Activated CD4-positive, alpha-beta T cell treated with anti-CD3 and anti-CD28 coated beads for 4 hours (primary cell): Measurements from ENCODE around the gene CSTB.
"Not testable (repeated sequence)": the region's sequence is repeated elsewhere in the genome, so short reads cannot be mapped to it uniquely, and the experiment has no call there.

ENCODE experiments used
- DNase-seq, 2 donors: peaks; one replicate each; pipeline ENCODE4 v3.0.0-alpha.2; 2020

Gene CSTB

DNA sequence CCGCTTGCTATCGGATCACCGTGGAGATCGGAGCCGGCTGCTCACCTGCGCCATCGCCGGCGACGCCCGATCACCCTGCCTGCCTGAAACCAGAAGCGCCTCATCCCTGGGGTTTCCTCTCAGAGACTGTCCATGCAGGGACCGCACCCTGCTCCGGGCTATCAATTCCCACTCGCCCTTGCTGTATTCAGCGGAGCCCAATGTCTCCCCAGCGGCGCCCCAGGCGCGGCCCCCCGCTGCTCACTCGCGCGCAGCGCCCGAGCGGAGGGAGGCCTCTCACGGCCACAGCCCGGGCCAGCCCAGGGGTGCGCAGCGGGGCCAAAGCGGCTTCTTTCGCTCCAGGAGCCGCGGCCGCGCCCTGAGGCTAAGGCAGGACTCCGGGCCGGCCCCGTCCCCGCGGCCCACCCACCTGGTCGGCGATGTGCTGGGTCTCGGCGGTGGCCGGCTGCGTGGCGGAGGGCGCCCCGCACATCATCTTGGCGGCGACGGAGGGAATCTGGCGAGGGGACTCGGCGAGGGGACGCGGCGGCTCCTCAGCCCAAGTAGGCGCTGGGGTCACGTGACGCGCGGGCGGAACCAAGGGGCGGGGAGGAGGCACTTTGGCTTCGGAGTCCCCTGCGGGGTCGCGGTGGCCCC lies at the start of gene CSTB:
CSTB (minus strand) TSS at position 514 of the 636 bp plus-strand sequence; CDS start at position 475, 39 bp downstream.
- peak; percentile 84 to 86 for DNase-seq

DNA sequence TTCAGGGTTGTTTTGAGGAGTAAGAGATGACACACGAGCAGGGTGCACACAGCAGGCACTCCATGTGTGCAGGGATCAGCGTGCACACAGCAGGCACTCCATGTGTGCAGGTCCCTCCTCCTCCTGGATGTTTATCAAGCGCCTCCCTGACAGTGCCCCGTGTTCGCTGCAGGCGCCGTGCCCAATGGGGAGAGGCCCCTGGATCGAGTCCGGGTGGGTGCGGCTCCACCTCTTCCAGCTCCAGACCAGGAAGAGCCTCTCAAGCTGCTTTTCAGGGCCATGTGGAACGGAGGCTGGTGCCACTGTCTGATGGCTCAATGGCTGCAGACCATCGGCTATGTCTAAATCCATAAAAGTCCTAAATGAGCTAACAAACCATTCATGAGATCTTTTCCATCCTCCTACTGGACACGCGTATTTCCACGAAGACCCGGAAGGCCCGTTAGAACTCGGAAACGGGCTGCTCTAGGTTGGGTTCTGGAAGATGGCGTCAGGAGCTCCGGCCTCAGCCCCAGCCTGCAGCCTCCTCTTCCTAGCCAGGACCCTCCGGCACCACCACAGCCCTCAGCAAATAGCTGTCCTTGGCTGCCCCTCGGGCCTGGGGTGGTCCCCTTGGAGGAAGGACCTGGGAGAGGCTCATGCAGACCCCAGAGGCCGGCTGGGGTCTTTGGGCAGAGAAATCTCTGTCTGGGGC lies 49.3 kb upstream of the CSTB start:
- DNase-seq: no peak

GRCh38 chr21:43824333-43825241 lies 48.5 kb upstream of the CSTB start:
- DNase-seq: no peak

DNA sequence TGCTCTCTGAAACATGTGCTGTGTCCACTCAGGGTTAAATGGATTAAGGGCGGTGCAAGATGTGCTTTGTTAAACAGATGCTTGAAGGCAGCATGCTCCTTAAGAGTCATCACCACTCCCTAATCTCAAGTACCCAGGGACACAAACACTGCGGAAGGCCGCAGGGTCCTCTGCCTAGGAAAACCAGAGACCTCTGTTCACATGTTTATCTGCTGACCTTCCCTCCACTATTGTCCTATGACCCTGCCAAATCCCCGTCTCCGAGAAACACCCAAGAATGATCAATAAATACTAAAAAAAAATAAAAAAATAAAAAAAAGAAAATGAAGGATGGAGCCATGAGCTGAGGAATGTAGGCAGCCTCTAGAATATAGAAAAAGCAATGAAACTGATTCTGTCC lies 46.6 kb upstream of the CSTB start:
- not testable (repeated sequence) for DNase-seq

DNA sequence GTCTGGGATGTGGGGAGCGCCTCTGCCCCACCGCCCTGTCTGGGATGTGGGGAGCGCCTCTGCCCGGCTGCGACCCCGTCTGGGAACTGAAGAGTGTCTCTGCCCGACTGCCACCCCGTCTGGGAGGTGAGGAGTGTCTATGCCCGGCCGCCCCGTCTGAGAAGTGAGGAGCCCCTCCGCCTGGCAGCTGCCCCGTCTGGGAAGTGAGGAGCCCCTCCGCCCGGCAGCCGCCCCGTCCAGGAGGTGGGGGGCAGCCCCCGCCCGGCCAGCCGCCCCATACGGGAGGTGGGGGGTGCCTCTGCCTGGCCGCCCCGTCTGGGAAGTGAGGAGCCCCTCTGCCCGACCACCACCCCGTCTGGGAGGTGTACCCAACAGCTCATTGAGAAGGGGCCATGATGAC lies 46.1 kb upstream of the CSTB start:
- DNase-seq: not testable (repeated sequence)

- no peak for DNase-seq
Observed at GRCh38 chr21:43820466-43820865, 44.4 kb upstream of the CSTB start.

DNA sequence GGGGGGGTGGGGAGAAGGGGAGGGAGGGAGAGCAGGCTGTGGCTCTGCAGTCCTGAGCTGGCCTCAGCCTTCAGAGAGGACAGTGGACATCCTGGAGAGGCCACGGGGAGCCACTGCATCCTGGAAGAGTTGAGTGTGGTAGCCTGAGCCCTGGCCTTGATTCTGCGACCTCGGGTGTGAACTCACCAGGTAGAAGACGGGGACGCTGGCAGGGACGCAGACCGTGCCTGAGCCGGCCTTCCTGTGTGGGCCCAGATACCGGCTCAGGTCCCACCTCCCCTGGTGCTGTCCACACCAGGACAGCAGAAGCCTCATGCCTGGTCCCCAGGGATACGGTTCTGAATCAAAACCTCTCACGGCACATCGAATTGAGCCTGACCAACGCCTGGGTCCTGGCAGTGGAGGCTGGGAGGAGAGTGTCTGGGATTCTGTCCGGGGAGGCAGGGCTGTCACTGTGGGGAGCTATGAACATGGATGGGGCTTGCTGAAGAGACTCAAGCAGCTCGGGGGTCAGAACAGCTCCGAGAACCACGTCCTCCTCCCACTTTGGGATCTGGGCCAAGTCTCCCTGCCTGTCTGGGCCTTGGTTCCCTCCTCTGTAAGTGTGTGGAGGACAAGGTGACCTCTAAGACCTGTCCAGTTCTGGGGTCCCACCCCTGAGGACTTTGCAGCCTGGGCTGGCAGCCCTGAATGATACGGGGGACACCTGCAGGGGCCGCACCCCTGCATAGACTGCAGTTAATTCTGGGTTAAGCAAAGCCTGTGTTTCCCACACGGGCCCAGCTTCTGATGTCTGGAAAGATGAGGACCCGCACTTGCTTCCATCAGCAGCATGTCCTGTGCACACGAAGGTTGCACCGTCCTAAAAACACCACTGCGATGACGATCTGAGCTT lies 43.6 kb upstream of the CSTB start:
- no peak for DNase-seq

DNA sequence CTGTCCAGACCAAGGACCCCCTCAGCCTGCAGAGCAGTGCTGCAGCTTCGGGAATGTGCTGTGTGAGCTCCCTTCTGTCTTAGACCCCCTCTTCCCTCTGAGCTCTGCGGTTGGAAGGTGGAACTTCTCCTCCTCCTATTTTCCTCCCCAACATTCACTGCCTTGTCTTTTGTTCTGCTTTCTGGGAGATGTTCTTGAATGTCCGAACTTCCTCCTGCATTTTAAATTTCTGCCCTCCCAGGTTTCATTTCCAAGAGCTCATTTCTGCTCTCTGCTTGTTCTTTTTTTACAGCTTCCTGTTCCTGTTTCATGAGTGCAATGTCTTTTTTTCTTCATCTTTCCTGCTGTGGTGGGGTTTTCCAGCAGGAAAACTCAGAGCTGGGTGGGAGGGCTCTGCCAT lies 42.6 kb upstream of the CSTB start:
- no peak for DNase-seq

- DNase-seq: no peak
Observed at GRCh38 chr21:43817157-43818086, 41.3 kb upstream of the CSTB start.

DNA sequence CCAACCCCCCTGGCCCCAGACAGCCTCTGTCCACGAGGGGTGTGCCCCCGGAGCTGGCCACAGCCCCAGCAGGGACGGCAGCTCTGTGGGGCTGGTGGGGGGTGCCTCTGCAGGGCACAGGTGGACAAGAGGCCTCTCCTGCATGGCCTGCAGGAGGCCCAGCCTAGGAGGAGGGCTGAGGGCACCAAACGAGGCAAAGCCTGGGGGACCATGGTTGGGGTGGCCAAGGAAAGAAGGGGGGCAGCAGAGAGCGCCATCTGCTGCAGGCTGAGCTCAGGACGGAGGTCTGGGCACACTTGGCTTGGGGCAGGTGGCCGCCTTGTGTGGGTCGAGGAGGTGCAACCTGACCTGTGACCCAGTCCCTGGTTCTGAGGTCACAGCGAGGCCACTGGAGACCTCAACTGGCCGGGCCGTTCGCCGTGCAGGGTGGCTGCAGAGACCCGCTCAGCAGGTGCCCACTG lies 40.5 kb upstream of the CSTB start:
- DNase-seq: no peak

DNA sequence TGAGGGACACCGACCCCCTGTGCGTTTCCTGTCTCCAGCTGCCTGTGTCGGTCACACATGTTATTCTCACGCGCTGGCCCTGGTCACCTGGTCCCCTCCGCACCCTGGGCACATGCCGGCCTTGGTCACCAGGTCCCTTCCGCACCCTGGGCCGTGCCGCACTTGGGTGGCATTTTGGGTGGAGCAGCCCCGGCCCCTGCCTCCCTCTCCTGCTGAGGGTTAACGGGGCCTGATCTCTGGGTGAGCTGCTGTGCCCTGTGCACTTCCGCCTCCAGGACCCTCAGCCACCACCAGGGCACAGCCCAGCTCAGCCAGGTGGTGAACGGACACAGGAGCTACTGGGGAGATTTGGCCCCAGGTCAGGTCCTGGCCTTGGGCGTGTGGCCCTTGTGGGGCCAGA lies 39.9 kb upstream of the CSTB start:
- DNase-seq: no peak

GRCh38 chr21:43815107-43815613 lies 39.1 kb upstream of the CSTB start:
- peak in 1 of 2 donors; percentile 23 for DNase-seq

- DNase-seq: no peak
Observed at GRCh38 chr21:43814215-43815106, 38.4 kb upstream of the CSTB start.

DNA sequence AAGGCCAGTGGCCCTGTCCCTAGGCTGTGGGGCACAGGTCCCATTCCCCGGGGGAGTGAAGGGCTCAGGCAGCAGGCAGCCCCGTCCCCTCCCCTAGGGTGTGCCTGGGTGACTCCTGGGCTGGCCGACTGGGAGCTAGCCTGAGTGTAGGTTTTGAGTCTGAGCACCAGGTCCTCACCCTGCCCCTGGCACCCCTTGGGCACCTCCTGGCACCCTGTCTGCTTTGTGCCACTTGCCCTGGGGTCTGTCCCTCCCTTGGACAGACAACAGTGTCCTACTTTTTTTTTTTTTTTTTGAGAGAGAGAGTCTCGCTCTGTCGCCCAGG lies 37.5 kb upstream of the CSTB start:
- no peak for DNase-seq

- no peak for DNase-seq
Observed at GRCh38 chr21:43812957-43813655, 37.0 kb upstream of the CSTB start.

GRCh38 chr21:43812139-43812821 lies 36.2 kb upstream of the CSTB start:
- no peak for DNase-seq

- DNase-seq: no peak
Observed at GRCh38 chr21:43811262-43812105, 35.4 kb upstream of the CSTB start.
